DOHH2 (cell line): ENCODE measurements around the gene RAI1.

Experiments
- H3F3A ChIP-seq: fragments of 200-600 bp; sonication (generic), shearing (Covaris generic); 2 replicates; pipeline ENCODE4 v1.6.0; 2016; ENCODE audit warnings: antibody characterized with exemption, mild to moderate bottlenecking; ENCODE audit not compliant: control insufficient read depth, insufficient read depth
- H3K27ac ChIP-seq: fragments of 200-600 bp; sonication (generic); 2 replicates; pipeline ENCODE4 v1.5.1; 2014; ENCODE audit warnings: low read depth, mild to moderate bottlenecking, low read length, moderate library complexity
- H3K27me3 ChIP-seq: fragments of 200-600 bp; sonication (generic); 2 replicates; pipeline ENCODE4 v1.6.1; 2014; ENCODE audit warnings: mild to moderate bottlenecking, low read length, mixed read lengths; ENCODE audit not compliant: control insufficient read depth
- H3K36me3 ChIP-seq: fragments of 200-600 bp; sonication (generic); 2 replicates; pipeline ENCODE4 v1.6.1; 2014; ENCODE audit warnings: mild to moderate bottlenecking, low read length, moderate library complexity, mixed read lengths; ENCODE audit not compliant: control insufficient read depth
- H3K4me1 ChIP-seq: fragments of 200-600 bp; sonication (generic); 2 replicates; pipeline ENCODE4 v1.6.1; 2014; ENCODE audit warnings: mild to moderate bottlenecking, low read length, mixed read lengths; ENCODE audit not compliant: control insufficient read depth
- H3K4me2 ChIP-seq: fragments of 200-600 bp; sonication (generic); 2 replicates; pipeline ENCODE4 v1.6.0; 2014; ENCODE audit warnings: mild to moderate bottlenecking, low read length, moderate library complexity
- H3K4me3 ChIP-seq: fragments of 200-600 bp; sonication (generic); 2 replicates; pipeline ENCODE4 v1.5.1; 2014; ENCODE audit warnings: mild to moderate bottlenecking, low read length, mixed read lengths
- H3K79me2 ChIP-seq: fragments of 200-600 bp; sonication (generic); 2 replicates; pipeline ENCODE4 v1.6.1; 2014; ENCODE audit warnings: mild to moderate bottlenecking, low read length, mixed read lengths; ENCODE audit not compliant: control insufficient read depth
- H3K9me2 ChIP-seq: fragments of 200-600 bp; sonication (generic); replicated peaks from 2 replicates; pipeline ENCODE4 v1.6.1; 2014; ENCODE audit warnings: mild to moderate bottlenecking, low read length, mixed read lengths; ENCODE audit not compliant: control insufficient read depth
- H3K9me3 ChIP-seq: fragments of 200-600 bp; sonication (generic); 2 replicates; pipeline ENCODE4 v1.6.1; 2014; ENCODE audit warnings: antibody characterized with exemption, low read length, mixed read lengths; ENCODE audit not compliant: control insufficient read depth, insufficient read depth
- H4K20me1 ChIP-seq: fragments of 200-600 bp; sonication (generic); 2 replicates; pipeline ENCODE4 v1.6.0; 2014; ENCODE audit warnings: low read depth, mild to moderate bottlenecking, antibody characterized with exemption, low read length, moderate library complexity; ENCODE audit not compliant: control insufficient read depth, insufficient read depth
- EZH2phosphoT487 ChIP-seq: fragments of 200-600 bp; sonication (generic); IDR thresholded peaks from 2 replicates; pipeline ENCODE4 v1.6.1; 2017; ENCODE audit warnings: borderline replicate concordance, mild to moderate bottlenecking, antibody characterized with exemption, low read length, moderate library complexity, mixed read lengths
- TF ChIP-seq, protein P1 (sequence below): fragments of 200-600 bp; sonication (generic); IDR thresholded peaks from one replicate; pipeline ENCODE4 v1.5.1; 2014; ENCODE audit warnings: antibody characterized with exemption, mild to moderate bottlenecking, low read depth, low read length; ENCODE audit not compliant: poor library complexity, severe bottlenecking

Gene RAI1

DNA sequence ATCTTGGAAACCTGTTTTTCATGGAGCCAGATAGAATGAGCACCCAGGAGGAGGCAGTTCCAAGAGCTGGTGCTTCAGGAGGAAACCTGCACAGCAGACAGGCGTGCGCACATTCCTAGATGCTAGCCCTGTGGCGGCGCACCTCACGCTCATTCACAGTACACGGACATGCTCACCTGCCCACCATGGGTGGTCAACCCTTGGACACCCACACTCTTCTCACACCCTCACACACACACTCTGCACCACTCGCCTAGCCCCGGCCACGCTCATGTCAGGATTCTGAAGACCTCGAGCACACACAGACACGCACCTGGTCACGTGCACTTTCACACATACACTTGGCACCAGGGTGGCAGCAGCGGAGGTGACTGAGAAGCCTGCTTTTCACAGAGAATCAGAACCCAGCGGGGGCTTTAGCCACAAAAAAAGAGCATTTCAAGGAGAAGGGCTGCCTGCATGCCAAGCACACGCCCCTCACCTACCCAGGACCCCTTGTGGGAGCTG lies 28.6 kb downstream of the RAI1 start:
- Histone ChIP-seq H4K20me1 (peaks cover 15% of the 10 kb centered on the region; the same call in 1 of the 2 replicates), H3K4me2 (no peak overlapping the region), H3K79me2 (peaks cover 88% of the 10 kb centered on the region), H3F3A (no peaks in the 10 kb centered on the region), H3K9me3 (no peaks in the 10 kb centered on the region), H3K9me2 (no peaks in the 10 kb centered on the region), H3K27me3 (no peaks in the 10 kb centered on the region), H3K27ac (no peak overlapping the region), H3K36me3 (no peaks in the 10 kb centered on the region; the same call in 1 of the 2 replicates), H3K4me1 (peaks cover 12% of the 10 kb centered on the region; the same call in 1 of the 2 replicates), H3K4me3 (no peak overlapping the region)
- TF ChIP-seq, protein P1, sequence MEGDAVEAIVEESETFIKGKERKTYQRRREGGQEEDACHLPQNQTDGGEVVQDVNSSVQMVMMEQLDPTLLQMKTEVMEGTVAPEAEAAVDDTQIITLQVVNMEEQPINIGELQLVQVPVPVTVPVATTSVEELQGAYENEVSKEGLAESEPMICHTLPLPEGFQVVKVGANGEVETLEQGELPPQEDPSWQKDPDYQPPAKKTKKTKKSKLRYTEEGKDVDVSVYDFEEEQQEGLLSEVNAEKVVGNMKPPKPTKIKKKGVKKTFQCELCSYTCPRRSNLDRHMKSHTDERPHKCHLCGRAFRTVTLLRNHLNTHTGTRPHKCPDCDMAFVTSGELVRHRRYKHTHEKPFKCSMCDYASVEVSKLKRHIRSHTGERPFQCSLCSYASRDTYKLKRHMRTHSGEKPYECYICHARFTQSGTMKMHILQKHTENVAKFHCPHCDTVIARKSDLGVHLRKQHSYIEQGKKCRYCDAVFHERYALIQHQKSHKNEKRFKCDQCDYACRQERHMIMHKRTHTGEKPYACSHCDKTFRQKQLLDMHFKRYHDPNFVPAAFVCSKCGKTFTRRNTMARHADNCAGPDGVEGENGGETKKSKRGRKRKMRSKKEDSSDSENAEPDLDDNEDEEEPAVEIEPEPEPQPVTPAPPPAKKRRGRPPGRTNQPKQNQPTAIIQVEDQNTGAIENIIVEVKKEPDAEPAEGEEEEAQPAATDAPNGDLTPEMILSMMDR: no peak
- no peak for TF ChIP-seq EZH2phosphoT487

DNA sequence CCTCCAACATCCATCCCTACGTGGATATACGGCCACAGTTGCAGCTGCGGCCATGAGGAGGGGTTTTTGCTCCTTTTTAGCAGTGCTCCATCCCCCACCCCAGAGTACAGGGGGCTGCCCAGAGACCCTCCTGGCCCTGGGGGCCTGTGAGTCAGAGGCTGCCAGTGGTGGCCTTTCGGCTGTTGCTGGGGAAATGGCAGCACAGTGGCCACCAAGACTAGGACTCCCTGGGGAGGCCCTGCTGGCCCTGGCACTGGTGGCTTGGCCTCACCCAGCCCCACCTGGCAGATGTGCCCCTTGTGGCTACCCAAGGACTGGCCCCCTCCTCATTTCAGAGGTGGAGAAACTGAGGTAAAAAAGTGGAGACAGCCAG lies 29.1 kb downstream of the RAI1 start:
- TF ChIP-seq EZH2phosphoT487: no peak
- TF ChIP-seq, protein P1: no peak
- Histone ChIP-seq H3K4me2 (no peak overlapping the region), H3F3A (no peaks in the 10 kb centered on the region), H4K20me1 (peaks cover 15% of the 10 kb centered on the region; the same call in 1 of the 2 replicates), H3K79me2 (peaks cover 88% of the 10 kb centered on the region), H3K9me2 (no peaks in the 10 kb centered on the region), H3K4me1 (peaks cover 12% of the 10 kb centered on the region; the same call in 1 of the 2 replicates), H3K36me3 (no peaks in the 10 kb centered on the region; the same call in 1 of the 2 replicates), H3K9me3 (no peaks in the 10 kb centered on the region), H3K4me3 (no peak overlapping the region), H3K27ac (no peak overlapping the region), H3K27me3 (no peaks in the 10 kb centered on the region)

DNA sequence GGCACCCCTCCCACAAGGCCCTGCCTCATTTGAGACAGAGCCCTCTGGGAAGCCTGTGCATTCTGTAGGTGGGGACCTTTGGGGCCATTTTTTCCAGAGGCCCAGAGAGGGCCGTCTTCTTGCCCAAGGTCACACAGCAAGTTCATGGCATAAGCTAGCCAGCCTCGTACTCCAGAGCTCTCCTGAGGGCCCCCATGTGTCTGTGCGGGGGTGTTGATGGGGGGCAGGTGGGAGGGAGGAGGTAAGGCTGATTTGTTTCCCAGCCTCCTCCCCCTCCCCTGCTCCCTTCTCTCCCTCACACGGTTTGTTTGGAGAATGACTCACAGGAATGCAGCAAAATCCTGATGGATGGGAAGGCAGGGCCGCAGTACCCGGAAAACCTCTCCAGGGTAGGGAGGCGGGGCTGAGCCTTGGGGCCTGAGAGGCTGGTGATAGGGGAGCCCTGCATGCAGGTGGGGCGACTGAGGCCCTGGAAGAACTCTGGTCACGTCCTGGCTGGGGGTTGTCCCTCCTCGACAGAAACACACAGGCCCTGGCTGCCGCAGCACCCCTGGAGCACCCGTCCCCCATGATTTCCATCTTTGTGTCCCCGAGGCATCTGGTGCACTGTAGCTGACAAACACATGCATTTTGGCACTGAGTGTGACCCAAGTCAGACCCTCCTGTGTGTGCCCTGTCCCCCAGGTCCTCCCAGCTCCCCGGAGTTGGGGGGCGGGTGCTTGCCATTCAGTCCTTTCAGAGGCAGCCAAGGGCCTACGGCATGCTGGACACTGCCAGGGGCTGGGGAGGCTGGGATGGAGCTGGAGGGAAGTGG lies 29.7 kb downstream of the RAI1 start:
- H3K4me2 ChIP-seq: no peak overlapping the region
- no peaks in the 10 kb centered on the region for H3K9me3 ChIP-seq
- no peaks in the 10 kb centered on the region; the same call in 1 of the 2 replicates for H3K36me3 ChIP-seq
- H3K27me3 ChIP-seq: no peaks in the 10 kb centered on the region
- H3K79me2 ChIP-seq: peaks cover 91% of the 10 kb centered on the region
- no peak overlapping the region for H3K4me3 ChIP-seq
- peaks cover 20% of the 10 kb centered on the region; the same call in 1 of the 2 replicates for H4K20me1 ChIP-seq
- no peaks in the 10 kb centered on the region for H3F3A ChIP-seq
- H3K9me2 ChIP-seq: no peaks in the 10 kb centered on the region
- peaks cover 12% of the 10 kb centered on the region; the same call in 1 of the 2 replicates for H3K4me1 ChIP-seq
- TF ChIP-seq, protein P1: no peak
- no peak for TF ChIP-seq EZH2phosphoT487
- no peak overlapping the region for H3K27ac ChIP-seq
